ENCODE results near the gene GLB1L2.
"Not testable (repeated sequence)": the region's sequence is repeated elsewhere in the genome, so short reads cannot be mapped to it uniquely, and the experiment has no call there.

The GLB1L2 gene

GRCh38 chr11:134322553-134322952 lies 9.2 kb upstream of the GLB1L2 start:
- DNase-seq (ENCODE audit: low read depth), result no peak

- DNase-seq (ENCODE audit: low read depth), result no peak
These were observed 3.4 kb upstream of the GLB1L2 start for GRCh38 chr11:134328433-134328832.

- no peak for DNase-seq (ENCODE audit: low read depth)
These were observed 1.0 kb upstream of the GLB1L2 start for GRCh38 chr11:134330611-134331353.

- no peak for DNase-seq (ENCODE audit: low read depth)
These were observed 422 bp downstream of the GLB1L2 start for GRCh38 chr11:134332189-134332631.

DNA sequence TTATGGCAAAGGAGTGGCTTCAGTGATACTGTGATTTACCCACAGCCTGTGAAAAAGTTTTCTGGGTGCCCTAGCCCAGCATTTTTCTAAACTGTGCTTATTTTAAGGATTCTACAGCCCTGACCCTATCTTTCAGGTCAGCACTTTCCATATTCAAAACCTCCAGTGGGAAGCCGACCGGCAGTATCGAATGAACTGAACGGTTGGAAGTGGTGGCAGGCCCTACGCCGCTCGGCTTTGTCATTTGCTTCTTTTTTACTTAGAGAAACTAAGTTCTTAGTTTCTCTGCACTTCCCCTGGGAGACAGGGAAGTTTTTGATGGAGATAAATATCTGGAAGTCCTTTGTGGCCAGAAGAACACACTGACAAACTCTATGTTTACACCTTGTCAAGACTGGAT lies 994 bp downstream of the GLB1L2 start:
- no peak for DNase-seq (ENCODE audit: low read depth)

DNA sequence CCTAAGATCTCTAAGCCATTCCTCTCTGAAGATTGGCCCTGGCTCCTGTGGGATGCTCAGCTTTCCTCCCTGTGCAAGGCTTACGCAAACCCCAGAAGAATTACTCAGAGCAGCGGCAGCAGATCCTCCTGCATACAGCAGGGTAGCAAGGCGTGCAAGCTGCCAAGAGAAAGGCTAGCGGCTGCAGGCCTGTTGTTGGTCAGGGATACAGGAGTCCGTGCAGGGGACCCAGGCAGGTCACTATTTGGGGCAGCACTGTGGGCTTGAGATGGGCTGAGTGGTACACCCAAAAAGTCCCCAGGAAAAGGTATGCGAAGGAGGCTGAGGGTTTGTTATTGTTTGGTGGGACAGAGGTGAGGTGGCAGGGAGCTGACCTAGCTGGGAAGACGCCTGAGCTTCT lies 1.5 kb downstream of the GLB1L2 start:
- DNase-seq (ENCODE audit: low read depth), result no peak

- DNase-seq (ENCODE audit: low read depth), result no peak
These were observed 2.2 kb downstream of the GLB1L2 start for GRCh38 chr11:134333946-134334345.

DNA sequence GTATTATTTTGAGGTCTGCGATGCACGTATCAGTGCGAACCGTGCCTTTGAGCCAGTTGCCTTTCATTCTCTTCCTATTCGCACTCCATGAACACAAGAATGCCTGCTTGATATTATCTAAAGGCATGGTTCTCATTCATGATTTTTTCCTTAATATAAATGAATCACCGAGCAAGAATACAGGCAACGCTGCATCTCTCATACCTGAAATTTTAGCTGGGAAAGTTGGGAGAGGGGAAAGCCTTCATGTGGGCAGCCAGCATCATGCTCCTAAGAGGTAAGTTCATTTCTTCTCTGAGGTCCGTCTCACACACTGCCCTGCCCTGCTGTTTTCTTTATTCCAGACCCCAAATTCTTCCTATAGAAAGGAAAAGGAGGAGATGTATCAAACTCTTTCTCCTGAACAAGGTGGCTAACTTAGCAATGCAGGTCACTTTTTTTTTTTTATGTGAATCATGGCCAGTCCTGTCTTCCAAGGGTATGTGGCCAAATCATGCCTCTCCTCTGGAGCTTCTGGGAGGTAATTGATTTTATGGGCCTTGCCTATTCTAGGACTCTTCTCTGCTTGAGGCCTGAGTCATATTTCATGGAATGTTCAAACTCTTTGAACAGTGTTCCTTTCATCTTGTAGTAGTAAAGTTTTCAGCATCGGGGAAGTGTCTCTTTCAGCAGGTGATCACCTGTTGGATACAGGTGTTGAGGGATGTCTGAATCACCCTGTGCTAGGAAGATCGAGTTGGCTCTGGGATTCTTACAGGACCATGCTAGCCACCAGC lies 3.2 kb downstream of the GLB1L2 start:
- DNase-seq (ENCODE audit: low read depth), result no peak

DNA sequence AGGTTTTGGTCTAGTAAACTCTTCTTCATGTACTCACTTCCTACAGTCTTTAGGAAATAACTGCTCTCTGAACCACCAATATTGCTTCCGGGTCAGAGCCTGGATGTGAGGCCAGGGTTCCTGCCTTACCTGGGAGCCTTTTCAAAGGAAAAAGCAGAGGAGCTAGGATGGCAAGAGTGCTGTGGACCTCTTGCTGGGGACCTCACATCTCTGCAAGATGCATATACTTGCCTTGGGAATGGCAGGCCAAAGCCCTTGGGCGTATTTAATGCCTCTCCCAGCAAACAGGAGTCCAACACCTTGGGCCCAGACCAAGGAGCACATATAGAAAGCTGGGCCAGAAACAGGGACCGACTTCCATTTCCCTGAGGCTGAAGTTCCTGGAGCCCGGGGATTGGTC lies 5.3 kb downstream of the GLB1L2 start:
- DNase-seq (ENCODE audit: low read depth), result no peak

GRCh38 chr11:134338068-134338467 lies 6.3 kb downstream of the GLB1L2 start:
- DNase-seq (ENCODE audit: low read depth), result no peak

DNA sequence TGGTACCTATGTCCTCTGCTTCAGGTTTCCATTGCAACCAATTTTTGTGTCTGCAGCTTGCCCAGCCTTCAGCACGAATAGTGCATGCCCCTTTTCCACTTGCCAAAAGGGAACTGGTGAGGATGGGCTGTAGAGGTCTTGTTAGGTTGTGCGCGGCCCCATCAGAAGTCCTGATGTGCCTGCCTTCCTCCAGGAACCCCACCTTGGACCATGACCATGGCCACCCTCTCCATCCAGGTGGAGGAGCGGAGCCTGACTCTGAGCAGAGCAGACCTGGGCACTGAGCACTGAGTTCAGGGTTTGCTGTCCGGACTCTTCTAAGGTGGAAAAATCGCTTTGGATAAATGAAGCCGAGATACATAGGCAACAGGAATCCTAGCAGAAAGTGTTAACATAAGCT lies 6.9 kb downstream of the GLB1L2 start:
- DNase-seq (ENCODE audit: low read depth), result no peak

- DNase-seq (ENCODE audit: low read depth), result no peak
These were observed 8.0 kb downstream of the GLB1L2 start for GRCh38 chr11:134339756-134340155.

DNA sequence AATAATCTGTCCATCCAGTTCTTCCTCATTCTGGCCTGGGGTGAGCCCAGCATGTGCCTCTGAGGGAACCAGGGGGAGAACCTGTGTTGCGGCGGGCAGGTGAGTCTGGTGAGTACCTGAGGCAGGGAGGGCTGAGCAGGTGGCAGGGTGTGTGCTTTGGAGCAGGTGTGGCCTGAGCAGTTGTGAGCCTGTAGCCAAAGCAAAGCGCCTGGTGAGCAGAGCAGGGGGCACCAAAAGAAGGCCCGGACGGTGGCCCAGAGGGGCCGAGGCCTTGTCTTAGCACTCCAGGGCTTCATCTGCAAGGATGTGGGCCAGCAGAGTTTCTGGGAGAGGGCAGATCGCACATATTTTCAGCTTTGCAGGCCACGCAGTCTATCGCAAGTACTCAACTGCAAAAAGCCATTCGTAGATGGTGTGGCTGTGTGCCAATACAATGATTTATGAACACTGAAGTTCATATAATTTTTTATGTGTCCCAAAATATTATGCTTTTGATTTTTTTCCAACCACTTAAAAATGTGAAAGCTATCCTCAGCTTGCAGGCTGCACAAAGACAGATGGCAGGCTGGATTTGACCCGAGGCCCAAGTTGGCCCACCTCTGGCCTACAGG lies 8.7 kb downstream of the GLB1L2 start:
- no peak for DNase-seq (ENCODE audit: low read depth)

- DNase-seq (ENCODE audit: low read depth), result no peak
These were observed 10.2 kb downstream of the GLB1L2 start for GRCh38 chr11:134341805-134342571.

- DNase-seq (ENCODE audit: low read depth), result no peak
These were observed 11.0 kb downstream of the GLB1L2 start for GRCh38 chr11:134342572-134343340.

GRCh38 chr11:134343646-134344045 lies 11.9 kb downstream of the GLB1L2 start:
- DNase-seq (ENCODE audit: low read depth), result no peak

- not testable (repeated sequence) for DNase-seq (ENCODE audit: low read depth)
These were observed 12.9 kb downstream of the GLB1L2 start for GRCh38 chr11:134344497-134345236.

GRCh38 chr11:134345237-134345550 lies 13.4 kb downstream of the GLB1L2 start:
- DNase-seq (ENCODE audit: low read depth), result no peak

GRCh38 chr11:134346101-134346975 lies 14.6 kb downstream of the GLB1L2 start:
- no peak for DNase-seq (ENCODE audit: low read depth)

- DNase-seq (ENCODE audit: low read depth), result no peak
These were observed 15.2 kb downstream of the GLB1L2 start for GRCh38 chr11:134346976-134347350.

All from fibroblast of the conjunctiva (primary cell).